22Rv1 (cell line): ENCODE measurements around the gene GPR4.

Source experiments
- H3K27ac ChIP-seq: fragments of 450-650 bp; 2 replicates; pipeline ENCODE4 v1.5.1; 2017
- ZFX ChIP-seq: fragments of 450-650 bp; IDR thresholded peaks from 2 replicates; pipeline ENCODE4 v1.6.1; 2017; ENCODE audit warnings: antibody characterized with exemption, borderline replicate concordance
- TF ChIP-seq, protein P1 (sequence below): fragments of 450-650 bp; IDR thresholded peaks from 2 replicates; pipeline ENCODE4 v1.5.1; 2017; ENCODE audit warnings: mild to moderate bottlenecking

The GPR4 gene

DNA sequence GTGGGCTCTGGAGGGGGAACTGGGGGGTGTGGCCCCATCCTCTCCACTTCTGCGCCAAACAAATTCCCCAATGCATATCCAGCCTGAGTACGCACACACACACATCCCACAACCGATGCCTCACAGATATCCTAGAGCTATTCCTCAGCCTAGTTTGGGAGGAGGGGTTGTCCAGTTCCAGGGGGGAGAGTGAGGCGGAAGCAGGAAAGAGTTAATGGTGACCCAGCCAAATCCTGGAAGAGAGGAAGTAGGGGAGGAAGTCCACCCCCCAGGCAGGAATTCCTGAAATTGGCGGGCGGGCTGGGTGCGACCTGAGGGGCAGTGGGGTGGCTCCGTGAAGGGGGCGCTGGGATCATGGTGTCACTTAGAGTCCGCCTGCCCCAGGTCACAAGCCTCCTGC, 897 bp downstream of the GPR4 start:
- TF ChIP-seq, protein P1, sequence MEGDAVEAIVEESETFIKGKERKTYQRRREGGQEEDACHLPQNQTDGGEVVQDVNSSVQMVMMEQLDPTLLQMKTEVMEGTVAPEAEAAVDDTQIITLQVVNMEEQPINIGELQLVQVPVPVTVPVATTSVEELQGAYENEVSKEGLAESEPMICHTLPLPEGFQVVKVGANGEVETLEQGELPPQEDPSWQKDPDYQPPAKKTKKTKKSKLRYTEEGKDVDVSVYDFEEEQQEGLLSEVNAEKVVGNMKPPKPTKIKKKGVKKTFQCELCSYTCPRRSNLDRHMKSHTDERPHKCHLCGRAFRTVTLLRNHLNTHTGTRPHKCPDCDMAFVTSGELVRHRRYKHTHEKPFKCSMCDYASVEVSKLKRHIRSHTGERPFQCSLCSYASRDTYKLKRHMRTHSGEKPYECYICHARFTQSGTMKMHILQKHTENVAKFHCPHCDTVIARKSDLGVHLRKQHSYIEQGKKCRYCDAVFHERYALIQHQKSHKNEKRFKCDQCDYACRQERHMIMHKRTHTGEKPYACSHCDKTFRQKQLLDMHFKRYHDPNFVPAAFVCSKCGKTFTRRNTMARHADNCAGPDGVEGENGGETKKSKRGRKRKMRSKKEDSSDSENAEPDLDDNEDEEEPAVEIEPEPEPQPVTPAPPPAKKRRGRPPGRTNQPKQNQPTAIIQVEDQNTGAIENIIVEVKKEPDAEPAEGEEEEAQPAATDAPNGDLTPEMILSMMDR = no peak
- no peak for TF ChIP-seq ZFX
- H3K27ac ChIP-seq = no peak overlapping the region

DNA sequence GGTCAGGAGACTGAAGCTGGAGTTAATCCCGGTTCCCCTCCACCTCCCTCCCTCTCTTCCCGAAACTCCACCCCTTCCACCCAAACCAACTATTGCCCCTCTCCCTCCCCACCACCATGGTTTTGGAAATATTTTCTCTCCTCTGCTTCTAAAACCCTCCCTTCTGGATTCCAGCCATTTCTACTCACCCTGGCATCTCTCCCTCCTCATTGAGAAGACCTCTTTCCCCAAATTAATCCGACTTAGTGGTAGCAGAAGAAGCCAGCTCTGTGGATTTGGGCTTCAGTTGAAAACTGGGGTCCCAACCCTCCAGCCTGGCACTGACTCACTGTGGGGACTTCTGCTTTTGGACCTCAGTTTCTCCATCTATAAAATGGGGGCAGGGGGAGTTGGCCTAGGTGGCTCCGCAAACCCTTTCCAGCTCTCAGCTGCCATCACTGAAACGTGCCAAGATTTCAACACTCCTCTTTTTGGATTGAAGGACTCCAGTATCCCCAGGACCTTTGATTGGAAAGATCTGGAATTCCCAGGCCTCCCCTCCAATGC, 1.6 kb downstream of the GPR4 start:
- no peak overlapping the region for H3K27ac ChIP-seq
- TF ChIP-seq, protein P1 = no peak
- no peak for TF ChIP-seq ZFX

DNA sequence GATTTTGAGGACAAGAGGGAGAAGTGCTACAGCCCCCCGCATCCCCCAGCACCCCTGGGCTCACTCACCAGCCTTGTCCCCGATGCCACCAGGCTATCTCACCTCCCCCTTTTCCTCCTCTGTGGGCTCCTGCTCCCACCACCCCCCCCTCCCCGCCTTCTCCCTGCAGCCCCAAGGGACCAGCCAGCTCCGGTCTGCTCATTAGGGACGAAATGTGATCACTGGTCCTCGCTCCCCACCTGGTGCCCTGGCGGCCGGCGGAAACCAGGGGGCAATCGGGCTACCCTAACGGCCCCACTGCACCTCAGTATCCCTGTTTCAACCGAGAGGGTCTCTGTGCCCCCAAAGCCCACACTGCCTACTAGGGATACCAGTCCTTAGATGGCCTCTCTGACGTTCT, 2.7 kb downstream of the GPR4 start:
- TF ChIP-seq, protein P1 = no peak
- TF ChIP-seq ZFX = no peak
- no peak overlapping the region for H3K27ac ChIP-seq

DNA sequence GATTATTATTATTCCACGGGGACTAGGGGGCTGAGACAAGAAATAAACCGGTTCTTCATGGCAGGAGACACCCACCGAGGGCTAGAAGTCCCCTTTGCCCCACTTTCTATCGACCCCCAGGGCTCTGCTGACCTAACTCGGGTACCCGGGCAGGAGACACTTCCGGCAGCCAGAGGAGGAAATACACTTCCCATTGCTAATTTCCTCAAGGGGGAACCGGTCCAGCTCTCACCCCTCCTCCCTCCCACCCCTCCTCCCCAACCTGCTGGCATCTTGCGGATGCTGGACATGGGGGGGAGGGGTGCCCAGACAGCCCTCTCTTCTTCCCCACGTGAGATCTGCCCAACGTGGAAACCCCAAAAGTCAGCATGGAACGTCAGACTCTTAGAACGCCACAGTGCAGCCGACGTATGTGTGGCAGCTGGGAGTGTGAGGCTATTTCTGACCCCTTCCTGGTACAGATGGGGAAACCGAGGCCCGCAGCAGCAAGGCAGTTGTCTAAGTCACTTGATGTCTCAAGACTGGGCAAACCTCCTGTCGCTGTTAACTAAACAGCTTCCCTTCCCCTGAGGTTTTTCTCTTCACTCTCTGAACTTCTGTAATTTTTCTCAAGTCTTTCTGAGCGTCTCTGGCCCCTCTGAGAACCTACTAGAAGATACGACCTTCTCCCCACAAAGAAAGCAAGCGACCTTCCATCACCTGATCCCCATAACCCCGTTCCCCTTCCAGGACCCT, 3.6 kb downstream of the GPR4 start:
- H3K27ac ChIP-seq = no peak overlapping the region
- TF ChIP-seq, protein P1 = no peak
- TF ChIP-seq ZFX = no peak

DNA sequence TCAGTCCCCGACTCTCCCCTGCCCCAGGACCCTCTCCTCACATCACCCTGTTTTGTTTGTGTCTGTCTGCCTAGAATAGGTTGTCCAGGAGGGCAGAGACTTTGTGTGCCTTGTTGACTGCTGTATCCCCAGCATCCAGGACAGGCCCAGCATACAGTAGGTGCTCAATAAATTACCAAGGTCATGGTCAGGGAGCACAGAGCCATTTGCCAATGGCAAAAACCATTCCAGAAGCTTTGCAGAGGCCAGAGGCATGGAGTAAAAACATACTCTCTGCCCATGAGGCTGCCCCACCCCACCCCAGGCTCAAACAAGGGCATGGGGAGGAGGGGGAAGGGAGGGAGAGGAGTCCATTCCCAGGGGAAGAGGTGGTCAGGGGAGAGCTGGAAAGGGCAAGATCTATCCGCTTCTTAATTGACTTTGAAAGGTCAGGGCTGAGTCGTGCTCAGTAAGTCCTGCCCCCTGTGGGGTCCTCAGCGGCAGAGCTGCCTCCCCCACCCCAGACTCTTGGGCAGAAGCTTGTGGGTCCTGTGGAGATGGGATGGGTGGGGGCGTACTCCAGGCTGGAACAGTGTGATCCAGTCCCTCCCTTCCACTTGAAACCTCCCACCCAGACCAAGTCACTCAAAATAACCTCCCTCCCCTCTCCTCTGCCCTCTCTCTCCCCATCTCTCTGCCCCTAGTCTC, 4.4 kb downstream of the GPR4 start:
- no peak for TF ChIP-seq ZFX
- TF ChIP-seq, protein P1 = no peak
- H3K27ac ChIP-seq = no peak overlapping the region

DNA sequence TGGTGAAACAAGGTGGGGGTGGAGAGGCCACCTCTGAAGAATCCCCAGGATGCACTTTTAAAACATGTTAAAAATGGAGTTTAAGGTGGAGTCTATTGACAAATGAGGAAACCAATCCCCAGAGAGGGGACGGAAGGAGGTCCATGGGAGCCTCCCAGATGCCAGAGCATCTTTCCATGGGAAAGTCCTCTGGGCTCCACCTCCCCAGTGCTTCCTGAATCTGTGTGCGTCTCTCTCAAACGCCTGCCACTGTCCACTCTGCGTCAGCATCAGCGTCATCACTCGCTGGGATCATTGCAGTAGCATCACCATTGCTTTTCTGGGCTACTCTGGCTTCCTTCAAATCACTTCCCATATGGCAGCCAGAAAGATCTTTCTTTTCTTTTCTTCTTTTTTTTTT, 6.2 kb downstream of the GPR4 start:
- TF ChIP-seq ZFX = no peak
- TF ChIP-seq, protein P1 = no peak
- H3K27ac ChIP-seq = no peak overlapping the region

DNA sequence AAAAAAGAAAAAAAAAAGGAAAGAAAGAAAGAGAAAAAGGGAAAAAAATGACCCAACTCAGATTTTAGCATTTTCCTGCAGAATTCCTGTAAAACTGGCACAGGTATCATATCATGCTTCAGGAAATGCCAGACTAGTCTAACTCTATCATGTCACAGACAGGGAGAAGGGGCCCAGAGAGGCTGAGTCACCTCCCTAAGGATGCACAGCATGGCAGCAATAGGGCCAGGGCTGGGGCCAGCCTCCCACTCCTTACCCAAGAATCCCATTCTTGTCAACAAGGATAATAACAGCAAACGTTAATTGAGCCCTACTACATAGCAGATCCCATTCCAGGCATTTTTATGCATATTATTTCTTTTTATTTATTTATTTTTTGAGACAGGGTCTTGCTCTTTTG, 8.5 kb downstream of the GPR4 start:
- TF ChIP-seq, protein P1 = no peak
- no peak for TF ChIP-seq ZFX
- H3K27ac ChIP-seq = no peak overlapping the region
